WTC11 (cell line): ENCODE measurements around the gene PAF1. TPM values are rescaled to one million over a fixed set of nuclear protein-coding genes. Genes with fewer than 3 reads are reported as not detected.

Source experiments
- ATAC-seq: fragments of 200-7000 bp; cut with Tn5 transposase; 2 replicates; pipeline ENCODE4 v1.10.0; 2021; ENCODE audit warnings: mild to moderate bottlenecking, moderate library complexity
- CTCF ChIA-PET: fragments of 300-600 bp; sonication (Branson Sonifier 250); formaldehyde crosslinking; loops from one replicate; lab custom pipeline; 2021; ENCODE audit warnings: antibody characterized with exemption; lab: Charles Lee
- POLR2A ChIA-PET: fragments of 350-600 bp; sonication (Branson Sonifier 250); formaldehyde crosslinking; loops from one replicate; lab custom pipeline; 2021; ENCODE audit warnings: antibody characterized with exemption; lab: Charles Lee
- DNase-seq: peaks from one replicate; pipeline ENCODE4 v3.0.0; 2021; ENCODE audit warnings: low spot score
- H3K27ac Mint-ChIP-seq: 2 replicates; pipeline ENCODE4 v1.8.0; 2021; ENCODE audit warnings: mixed read lengths
- H3K27me3 Mint-ChIP-seq: 2 replicates; pipeline ENCODE4 v1.8.0; 2021; ENCODE audit warnings: low read depth, mild to moderate bottlenecking, moderate library complexity, mixed read lengths
- H3K36me3 Mint-ChIP-seq: 2 replicates; pipeline ENCODE4 v1.8.0; 2021; ENCODE audit warnings: mixed read lengths
- H3K4me1 Mint-ChIP-seq: 2 replicates; pipeline ENCODE4 v1.8.0; 2022; ENCODE audit warnings: mixed read lengths
- H3K4me3 Mint-ChIP-seq: 2 replicates; pipeline ENCODE4 v1.8.0; 2021; ENCODE audit warnings: mild to moderate bottlenecking, moderate library complexity, mixed read lengths
- H3K9me3 Mint-ChIP-seq: 2 replicates; pipeline ENCODE4 v1.8.0; 2021; ENCODE audit warnings: mixed read lengths
- ATF2 ChIP-seq: sonication (generic); formaldehyde crosslinking; IDR thresholded peaks from 2 replicates; pipeline ENCODE4 v1.8.1; 2022; ENCODE audit warnings: low read depth, missing genetic modification reagents, borderline replicate concordance
- E2F4 ChIP-seq: sonication (generic); formaldehyde crosslinking; IDR thresholded peaks from 2 replicates; pipeline ENCODE4 v1.8.1; 2022; ENCODE audit warnings: low read depth, mild to moderate bottlenecking, moderate library complexity, missing genetic modification reagents, borderline replicate concordance
- EMX1 ChIP-seq: fragments of 250-450 bp; sonication (Bioruptor Pico); IDR thresholded peaks from 2 replicates; pipeline ENCODE4 v1.8.0; 2021; ENCODE audit warnings: mild to moderate bottlenecking
- FOXP1 ChIP-seq: sonication (generic); formaldehyde crosslinking; IDR thresholded peaks from 2 replicates; pipeline ENCODE4 v1.8.0; 2022; ENCODE audit warnings: missing genetic modification reagents, mild to moderate bottlenecking, moderate library complexity, borderline replicate concordance
- JUN ChIP-seq: sonication (generic); formaldehyde crosslinking; IDR thresholded peaks from 2 replicates; pipeline ENCODE4 v1.8.0; 2023; ENCODE audit warnings: mild to moderate bottlenecking, missing genetic modification reagents
- MAX ChIP-seq: sonication (generic); formaldehyde crosslinking; IDR thresholded peaks from 2 replicates; pipeline ENCODE4 v1.8.0; 2022; ENCODE audit warnings: mild to moderate bottlenecking, missing genetic modification reagents
- NR2C2 ChIP-seq: sonication (generic); formaldehyde crosslinking; IDR thresholded peaks from 2 replicates; pipeline ENCODE4 v1.8.0; 2022; ENCODE audit warnings: mild to moderate bottlenecking, missing genetic modification reagents
- ZBTB21 ChIP-seq: sonication (generic); formaldehyde crosslinking; IDR thresholded peaks from 2 replicates; pipeline ENCODE4 v1.8.1; 2023; ENCODE audit warnings: mild to moderate bottlenecking, missing genetic modification reagents, borderline replicate concordance
- ZNF121 ChIP-seq: sonication (generic); formaldehyde crosslinking; IDR thresholded peaks from 2 replicates; pipeline ENCODE4 v1.8.0; 2023; ENCODE audit warnings: missing genetic modification reagents
- ZNF232 ChIP-seq: sonication (generic); formaldehyde crosslinking; IDR thresholded peaks from 2 replicates; pipeline ENCODE4 v1.8.0; 2022; ENCODE audit warnings: mild to moderate bottlenecking, missing genetic modification reagents
- total RNA-seq: library from RNA; stranded (reverse); gene quantifications from 3 replicates; pipeline ENCODE4 v1.2.3, GENCODE V29; 2021
- TF ChIP-seq, protein P1 (sequence below): sonication (generic); formaldehyde crosslinking; IDR thresholded peaks from 2 replicates; pipeline ENCODE4 v1.8.1; 2023; ENCODE audit warnings: mild to moderate bottlenecking, missing genetic modification reagents, moderate library complexity
- TF ChIP-seq, protein P2 (sequence below): sonication (generic); formaldehyde crosslinking; IDR thresholded peaks from 2 replicates; pipeline ENCODE4 v1.8.0; 2023; ENCODE audit warnings: mild to moderate bottlenecking, missing genetic modification reagents
- TF ChIP-seq, protein P3 (sequence below): sonication (generic); formaldehyde crosslinking; IDR thresholded peaks from 2 replicates; pipeline ENCODE4 v1.8.1; 2022; ENCODE audit warnings: mild to moderate bottlenecking, moderate library complexity, missing genetic modification reagents
- TF ChIP-seq, protein P4 (sequence below): sonication (generic); formaldehyde crosslinking; conservative IDR thresholded peaks from 2 replicates; pipeline ENCODE4 v1.8.1; 2022; ENCODE audit warnings: mild to moderate bottlenecking, missing genetic modification reagents
- TF ChIP-seq, protein P5 (sequence below): sonication (generic); formaldehyde crosslinking; IDR thresholded peaks from 2 replicates; pipeline ENCODE4 v1.8.0; 2022; ENCODE audit warnings: missing genetic modification reagents

PAF1 gene
- total RNA-seq, 1 experiment from 2014 or later = 27.8 TPM

DNA sequence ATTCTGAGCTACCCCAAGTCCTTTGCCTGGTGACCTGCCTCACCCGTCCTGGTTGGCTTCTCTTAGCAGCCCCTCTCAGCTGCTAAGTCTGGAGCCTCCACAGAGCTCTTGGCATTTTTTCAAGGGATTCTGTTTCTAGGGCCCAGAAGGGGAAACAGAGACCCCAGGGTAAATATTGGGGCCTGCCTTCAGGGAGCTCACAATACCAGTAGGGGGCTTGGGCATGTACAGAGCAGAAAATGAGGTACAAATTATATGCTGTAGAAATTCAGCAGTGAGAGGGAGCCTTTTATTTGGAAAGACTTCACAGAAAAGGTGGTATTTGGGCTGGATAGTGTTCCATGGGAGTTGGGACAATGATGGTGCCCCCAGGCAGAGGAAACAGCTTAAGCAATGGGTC, 45.0 kb downstream of the PAF1 start:
- ChIA-PET CTCF (interaction anchor here (0.5 to 1.5 kb wide), 6 partner anchors 18 to 1074 kb away, joined by 3 to 6 read pairs (median 4); partner anchors contain the start of gene RPS16), POLR2A (no interaction called here)
- Mint-ChIP-seq H3K27me3 (peaks cover 4% of the 10 kb centered on the region; the same call in 1 of the 2 replicates), H3K27ac (no peak overlapping the region), H3K36me3 (peaks cover 15% of the 10 kb centered on the region), H3K4me1 (peaks cover 20% of the 10 kb centered on the region), H3K4me3 (no peak overlapping the region), H3K9me3 (no peaks in the 10 kb centered on the region)
- ATAC-seq (no peak), DNase-seq (no peak)
- TF ChIP-seq NR2C2 (CRISPR knock-in tag) (no peak), EMX1 (no peak), MAX (CRISPR knock-in tag) (no peak), FOXP1 (CRISPR knock-in tag) (no peak)
- TF ChIP-seq, protein P1, sequence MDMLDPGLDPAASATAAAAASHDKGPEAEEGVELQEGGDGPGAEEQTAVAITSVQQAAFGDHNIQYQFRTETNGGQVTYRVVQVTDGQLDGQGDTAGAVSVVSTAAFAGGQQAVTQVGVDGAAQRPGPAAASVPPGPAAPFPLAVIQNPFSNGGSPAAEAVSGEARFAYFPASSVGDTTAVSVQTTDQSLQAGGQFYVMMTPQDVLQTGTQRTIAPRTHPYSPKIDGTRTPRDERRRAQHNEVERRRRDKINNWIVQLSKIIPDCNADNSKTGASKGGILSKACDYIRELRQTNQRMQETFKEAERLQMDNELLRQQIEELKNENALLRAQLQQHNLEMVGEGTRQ = no peak

- ATAC-seq (no peak), DNase-seq (no peak)
- CTCF ChIA-PET = interaction anchor here (0.6 to 2.4 kb wide), 27 partner anchors 8 to 367 kb away, joined by 3 to 13 read pairs (median 6); partner anchors contain the start of genes MED29, PAF1 and RPS16
- no peak overlapping the region for H3K27ac Mint-ChIP-seq
- H3K9me3 Mint-ChIP-seq = no peaks in the 10 kb centered on the region
- H3K27me3 Mint-ChIP-seq = peaks cover 13% of the 10 kb centered on the region
- H3K4me1 Mint-ChIP-seq = peaks cover 24% of the 10 kb centered on the region
- POLR2A ChIA-PET = interaction anchor here (1.1 to 1.4 kb wide), 2 partner anchors 48 to 93 kb away, joined by 4 to 5 read pairs; partner anchors contain the start of genes MED29, PAF1 and RPS16
- TF ChIP-seq, protein P2, sequence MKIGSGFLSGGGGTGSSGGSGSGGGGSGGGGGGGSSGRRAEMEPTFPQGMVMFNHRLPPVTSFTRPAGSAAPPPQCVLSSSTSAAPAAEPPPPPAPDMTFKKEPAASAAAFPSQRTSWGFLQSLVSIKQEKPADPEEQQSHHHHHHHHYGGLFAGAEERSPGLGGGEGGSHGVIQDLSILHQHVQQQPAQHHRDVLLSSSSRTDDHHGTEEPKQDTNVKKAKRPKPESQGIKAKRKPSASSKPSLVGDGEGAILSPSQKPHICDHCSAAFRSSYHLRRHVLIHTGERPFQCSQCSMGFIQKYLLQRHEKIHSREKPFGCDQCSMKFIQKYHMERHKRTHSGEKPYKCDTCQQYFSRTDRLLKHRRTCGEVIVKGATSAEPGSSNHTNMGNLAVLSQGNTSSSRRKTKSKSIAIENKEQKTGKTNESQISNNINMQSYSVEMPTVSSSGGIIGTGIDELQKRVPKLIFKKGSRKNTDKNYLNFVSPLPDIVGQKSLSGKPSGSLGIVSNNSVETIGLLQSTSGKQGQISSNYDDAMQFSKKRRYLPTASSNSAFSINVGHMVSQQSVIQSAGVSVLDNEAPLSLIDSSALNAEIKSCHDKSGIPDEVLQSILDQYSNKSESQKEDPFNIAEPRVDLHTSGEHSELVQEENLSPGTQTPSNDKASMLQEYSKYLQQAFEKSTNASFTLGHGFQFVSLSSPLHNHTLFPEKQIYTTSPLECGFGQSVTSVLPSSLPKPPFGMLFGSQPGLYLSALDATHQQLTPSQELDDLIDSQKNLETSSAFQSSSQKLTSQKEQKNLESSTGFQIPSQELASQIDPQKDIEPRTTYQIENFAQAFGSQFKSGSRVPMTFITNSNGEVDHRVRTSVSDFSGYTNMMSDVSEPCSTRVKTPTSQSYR (CRISPR knock-in tag) = no peak
- TF ChIP-seq, protein P3, sequence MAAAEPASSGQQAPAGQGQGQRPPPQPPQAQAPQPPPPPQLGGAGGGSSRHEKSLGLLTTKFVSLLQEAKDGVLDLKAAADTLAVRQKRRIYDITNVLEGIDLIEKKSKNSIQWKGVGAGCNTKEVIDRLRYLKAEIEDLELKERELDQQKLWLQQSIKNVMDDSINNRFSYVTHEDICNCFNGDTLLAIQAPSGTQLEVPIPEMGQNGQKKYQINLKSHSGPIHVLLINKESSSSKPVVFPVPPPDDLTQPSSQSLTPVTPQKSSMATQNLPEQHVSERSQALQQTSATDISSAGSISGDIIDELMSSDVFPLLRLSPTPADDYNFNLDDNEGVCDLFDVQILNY (CRISPR knock-in tag) = no peak
- no peak for TF ChIP-seq ATF2 (CRISPR knock-in tag)
- TF ChIP-seq E2F4 (CRISPR knock-in tag) = no peak
- TF ChIP-seq, protein P4, sequence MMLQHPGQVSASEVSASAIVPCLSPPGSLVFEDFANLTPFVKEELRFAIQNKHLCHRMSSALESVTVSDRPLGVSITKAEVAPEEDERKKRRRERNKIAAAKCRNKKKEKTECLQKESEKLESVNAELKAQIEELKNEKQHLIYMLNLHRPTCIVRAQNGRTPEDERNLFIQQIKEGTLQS = no peak
- TF ChIP-seq ZBTB21 = no peak
- no peak for TF ChIP-seq ZNF232 (CRISPR knock-in tag)
- TF ChIP-seq FOXP1 (CRISPR knock-in tag) = no peak
- TF ChIP-seq JUN (CRISPR knock-in tag) = no peak
- TF ChIP-seq, protein P5, sequence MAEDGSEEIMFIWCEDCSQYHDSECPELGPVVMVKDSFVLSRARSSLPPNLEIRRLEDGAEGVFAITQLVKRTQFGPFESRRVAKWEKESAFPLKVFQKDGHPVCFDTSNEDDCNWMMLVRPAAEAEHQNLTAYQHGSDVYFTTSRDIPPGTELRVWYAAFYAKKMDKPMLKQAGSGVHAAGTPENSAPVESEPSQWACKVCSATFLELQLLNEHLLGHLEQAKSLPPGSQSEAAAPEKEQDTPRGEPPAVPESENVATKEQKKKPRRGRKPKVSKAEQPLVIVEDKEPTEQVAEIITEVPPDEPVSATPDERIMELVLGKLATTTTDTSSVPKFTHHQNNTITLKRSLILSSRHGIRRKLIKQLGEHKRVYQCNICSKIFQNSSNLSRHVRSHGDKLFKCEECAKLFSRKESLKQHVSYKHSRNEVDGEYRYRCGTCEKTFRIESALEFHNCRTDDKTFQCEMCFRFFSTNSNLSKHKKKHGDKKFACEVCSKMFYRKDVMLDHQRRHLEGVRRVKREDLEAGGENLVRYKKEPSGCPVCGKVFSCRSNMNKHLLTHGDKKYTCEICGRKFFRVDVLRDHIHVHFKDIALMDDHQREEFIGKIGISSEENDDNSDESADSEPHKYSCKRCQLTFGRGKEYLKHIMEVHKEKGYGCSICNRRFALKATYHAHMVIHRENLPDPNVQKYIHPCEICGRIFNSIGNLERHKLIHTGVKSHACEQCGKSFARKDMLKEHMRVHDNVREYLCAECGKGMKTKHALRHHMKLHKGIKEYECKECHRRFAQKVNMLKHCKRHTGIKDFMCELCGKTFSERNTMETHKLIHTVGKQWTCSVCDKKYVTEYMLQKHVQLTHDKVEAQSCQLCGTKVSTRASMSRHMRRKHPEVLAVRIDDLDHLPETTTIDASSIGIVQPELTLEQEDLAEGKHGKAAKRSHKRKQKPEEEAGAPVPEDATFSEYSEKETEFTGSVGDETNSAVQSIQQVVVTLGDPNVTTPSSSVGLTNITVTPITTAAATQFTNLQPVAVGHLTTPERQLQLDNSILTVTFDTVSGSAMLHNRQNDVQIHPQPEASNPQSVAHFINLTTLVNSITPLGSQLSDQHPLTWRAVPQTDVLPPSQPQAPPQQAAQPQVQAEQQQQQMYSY = no peak
- no peak for TF ChIP-seq ZNF121 (CRISPR knock-in tag)
- H3K4me3 Mint-ChIP-seq = peak overlapping the region; percentile 87
- H3K36me3 Mint-ChIP-seq = peaks cover 8% of the 10 kb centered on the region
Observed at GRCh38 chr19:39342647-39343305, 48.1 kb downstream of the PAF1 start.
